Left ventricle myocardium inferior (tissue), 1 donor: Measurements from ENCODE around the gene ONECUT3. TPM values are rescaled to one million over a fixed set of nuclear protein-coding genes. Genes with fewer than 3 reads are reported as not detected.

Experiments used
- DNase-seq: peaks from one replicate; pipeline ENCODE4 v3.0.0-alpha.2; 2020
- H3K27ac ChIP-seq: fragments of 200-600 bp; replicated peaks from 2 replicates; pipeline ENCODE4 v1.8.0; 2021
- H3K27me3 ChIP-seq: fragments of 200-600 bp; 2 replicates; pipeline ENCODE4 v1.8.0; 2021; ENCODE audit warnings: low read depth
- H3K36me3 ChIP-seq: fragments of 200-600 bp; 2 replicates; pipeline ENCODE4 v1.8.0; 2021
- H3K4me1 ChIP-seq: fragments of 200-600 bp; 2 replicates; pipeline ENCODE4 v1.8.0; 2021
- H3K4me3 ChIP-seq: fragments of 200-600 bp; 2 replicates; pipeline ENCODE4 v1.8.0; 2021; ENCODE audit warnings: mild to moderate bottlenecking, moderate library complexity
- H3K9me3 ChIP-seq: fragments of 200-600 bp; replicated peaks from 2 replicates; pipeline ENCODE4 v1.8.0; 2021
- CTCF ChIP-seq: fragments of 200-600 bp; IDR thresholded peaks from 2 replicates; pipeline ENCODE4 v1.8.0; 2021; ENCODE audit warnings: antibody characterized with exemption, mild to moderate bottlenecking, borderline replicate concordance
- intact Hi-C: fragments of 100-400 bp; cut with micrococcal nuclease; formaldehyde crosslinking; loops from one replicate; pipeline ENCODE4 v1.11.0; 2022
- total RNA-seq: library from RNA; stranded (reverse); fragmentation: NEBNext Ultra II Directional; extraction: Animal tissue kit (Norgen Biotek cat#: 25700); gene quantifications from one replicate; pipeline ENCODE4 v1.2.1, GENCODE V29; 2021
- donor health status: DM: no; HTN: yes; CAD: no; lungs with severe emphysema.

The ONECUT3 gene
- total RNA-seq, 1 donor from 2014 or later = not detected

GRCh38 chr19:1734321-1734966, 18.9 kb upstream of the ONECUT3 start:
- DNase-seq = no peak
- Histone ChIP-seq H3K9me3 (peaks cover 2% of the 10 kb centered on the region), H3K4me1 (no peaks in the 10 kb centered on the region), H3K4me3 (no peak overlapping the region), H3K27ac (no peak overlapping the region), H3K27me3 (peaks cover 99% of the 10 kb centered on the region), H3K36me3 (no peaks in the 10 kb centered on the region)
- TF ChIP-seq CTCF = no peak
- intact Hi-C loops = no loop called here

- Histone ChIP-seq H3K36me3 (no peaks in the 10 kb centered on the region), H3K4me1 (no peaks in the 10 kb centered on the region), H3K27ac (no peak overlapping the region), H3K27me3 (peaks cover 93% of the 10 kb centered on the region), H3K9me3 (peaks cover 13% of the 10 kb centered on the region), H3K4me3 (no peak overlapping the region)
- no peak for DNase-seq
- intact Hi-C loops = no loop called here
- TF ChIP-seq CTCF = no peak
These were observed 17.0 kb upstream of the ONECUT3 start for GRCh38 chr19:1736280-1736679.

GRCh38 chr19:1736927-1737326, 16.4 kb upstream of the ONECUT3 start:
- Histone ChIP-seq H3K36me3 (no peaks in the 10 kb centered on the region), H3K9me3 (peaks cover 13% of the 10 kb centered on the region), H3K27me3 (peaks cover 93% of the 10 kb centered on the region), H3K27ac (no peak overlapping the region), H3K4me3 (no peak overlapping the region), H3K4me1 (no peaks in the 10 kb centered on the region)
- TF ChIP-seq CTCF = no peak
- intact Hi-C loops = no loop called here
- DNase-seq = no peak

GRCh38 chr19:1739960-1740629, 13.2 kb upstream of the ONECUT3 start:
- no peak for DNase-seq
- intact Hi-C loops = no loop called here
- H3K9me3 ChIP-seq = peaks cover 13% of the 10 kb centered on the region
- H3K36me3 ChIP-seq = no peaks in the 10 kb centered on the region
- peaks cover 93% of the 10 kb centered on the region for H3K27me3 ChIP-seq
- H3K4me3 ChIP-seq = no peak overlapping the region
- no peak overlapping the region for H3K27ac ChIP-seq
- H3K4me1 ChIP-seq = no peaks in the 10 kb centered on the region
- no peak for TF ChIP-seq CTCF

- peaks cover 13% of the 10 kb centered on the region for H3K9me3 ChIP-seq
- H3K4me1 ChIP-seq = peaks cover 2% of the 10 kb centered on the region
- H3K27me3 ChIP-seq = peaks cover 90% of the 10 kb centered on the region
- H3K4me3 ChIP-seq = no peak overlapping the region
- intact Hi-C loops = no loop called here
- H3K27ac ChIP-seq = no peak overlapping the region
- TF ChIP-seq CTCF = no peak
- no peak for DNase-seq
- H3K36me3 ChIP-seq = no peaks in the 10 kb centered on the region
These were observed 10.2 kb upstream of the ONECUT3 start for GRCh38 chr19:1742989-1743696.
